K562 (cell line): ENCODE data around the gene KPNA1. TPM values are rescaled to one million over a fixed set of nuclear protein-coding genes. Genes with fewer than 3 reads are reported as not detected.

Source experiments
- CCAR2 ChIP-seq: fragments of 200-400 bp; formaldehyde crosslinking; IDR thresholded peaks from 2 replicates; pipeline ENCODE4 v1.6.1; 2017; ENCODE audit warnings: mild to moderate bottlenecking, low read depth, low read length
- CSDE1 ChIP-seq, 2 experiments: fragments of 450-650 bp; IDR thresholded peaks; 2 replicates each; pipeline ENCODE4 v1.6.1; 2016; ENCODE audit warnings: mild to moderate bottlenecking in 1 of 2
- EHMT2 ChIP-seq: fragments of 450-650 bp; IDR thresholded peaks from 2 replicates; pipeline ENCODE4 v1.6.1; 2018; ENCODE audit warnings: antibody characterized with exemption
- ELF1 ChIP-seq: fragments of 200-800 bp; sonication (Bioruptor generic); IDR thresholded peaks from 2 replicates; pipeline ENCODE4 v1.6.1; 2016; ENCODE audit warnings: missing genetic modification characterization, missing compliant biosample characterization
- FOXA3 ChIP-seq, 2 experiments: fragments of 450-650 bp in 1 of 2; sonication (generic) in 1 of 2; formaldehyde crosslinking; IDR thresholded peaks in 1 of 2; conservative IDR thresholded peaks in 1 of 2; 2 replicates each; pipeline versions ENCODE4 v1.4.0 to v1.8.0; 2020 to 2022; ENCODE audit warnings: mild to moderate bottlenecking in 2 of 2, missing genetic modification reagents in 1 of 2
- GATA2 ChIP-seq: sonication (generic); formaldehyde crosslinking; IDR thresholded peaks from 2 replicates; pipeline ENCODE4 v1.4.0; 2020; ENCODE audit warnings: mild to moderate bottlenecking, missing genetic modification reagents
- JUN ChIP-seq, 2 experiments: sonication (generic) in 1 of 2; formaldehyde crosslinking in 1 of 2; IDR thresholded peaks; 2 replicates each; pipeline versions ENCODE4 v1.6.1 to v1.8.0; 2012 to 2022; ENCODE audit warnings: borderline replicate concordance in 2 of 2, mild to moderate bottlenecking in 2 of 2, improper control_type of control experiment in 1 of 2, low read depth in 1 of 2, low read length in 1 of 2, missing genetic modification reagents in 1 of 2
- ZNF609 ChIP-seq: sonication (generic); formaldehyde crosslinking; IDR thresholded peaks from 2 replicates; pipeline ENCODE4 v1.8.1; 2023; ENCODE audit warnings: missing genetic modification reagents, mild to moderate bottlenecking, borderline replicate concordance
- polyA plus RNA-seq, 8 experiments: library from polyadenylated mRNA; depleted of rRNA in 4 of 8; stranded (reverse) in 5 of 8; unstranded in 3 of 8; fragments of >200 nt; fragmentation: Nextera tagmentation in 2 of 8; fragmentation: Illumina TruSeq in 1 of 8; extraction: Ambion mirVana in 2 of 8; extraction: Trizol in 1 of 8; gene quantifications; 2 replicates each; pipeline versions ENCODE4 v1.2.1 to v1.2.3, GENCODE V29; 2011 to 2014; ENCODE audit warnings: inconsistent platforms in 1 of 8, missing spikeins in 1 of 8
- total RNA-seq, 7 experiments: library from RNA; depleted of rRNA in 6 of 7; stranded (reverse); fragments of >200 nt in 6 of 7; fragmentation: Illumina TruSeq in 2 of 7; extraction: Trizol in 2 of 7; gene quantifications; 2 replicates each; pipeline versions ENCODE4 v1.2.1 to v1.2.3, GENCODE V29; 2011 to 2021; ENCODE audit warnings: low replicate concordance in 1 of 7
- TF ChIP-seq, protein P1 (sequence below): IDR thresholded peaks from 2 replicates; pipeline ENCODE4 v1.6.1; 2014; ENCODE audit warnings: antibody characterized with exemption
- TF ChIP-seq, protein P2 (sequence below): fragments of 450-650 bp; formaldehyde crosslinking; IDR thresholded peaks from 2 replicates; pipeline ENCODE4 v1.4.0; 2020; ENCODE audit warnings: mild to moderate bottlenecking, moderate library complexity
- TF ChIP-seq, protein P3 (sequence below): fragments of 250-450 bp; sonication (Bioruptor Pico); IDR thresholded peaks from 2 replicates; pipeline ENCODE4 v1.4.0; 2020
- TF ChIP-seq, protein P4 (sequence below): fragments of 450-650 bp; IDR thresholded peaks from 2 replicates; pipeline ENCODE4 v1.6.1; 2016; ENCODE audit warnings: missing biosample characterization, missing genetic modification characterization

KPNA1 gene
- total and polyA plus RNA-seq, 9 of the 15 experiments (the other 6 are each of a cell fraction or from before 2014, with no cell fraction given): 9.3 to 53.8 (median 33.5) TPM

- TF ChIP-seq ZNF609 (CRISPR knock-in tag): no peak
- TF ChIP-seq, protein P1, sequence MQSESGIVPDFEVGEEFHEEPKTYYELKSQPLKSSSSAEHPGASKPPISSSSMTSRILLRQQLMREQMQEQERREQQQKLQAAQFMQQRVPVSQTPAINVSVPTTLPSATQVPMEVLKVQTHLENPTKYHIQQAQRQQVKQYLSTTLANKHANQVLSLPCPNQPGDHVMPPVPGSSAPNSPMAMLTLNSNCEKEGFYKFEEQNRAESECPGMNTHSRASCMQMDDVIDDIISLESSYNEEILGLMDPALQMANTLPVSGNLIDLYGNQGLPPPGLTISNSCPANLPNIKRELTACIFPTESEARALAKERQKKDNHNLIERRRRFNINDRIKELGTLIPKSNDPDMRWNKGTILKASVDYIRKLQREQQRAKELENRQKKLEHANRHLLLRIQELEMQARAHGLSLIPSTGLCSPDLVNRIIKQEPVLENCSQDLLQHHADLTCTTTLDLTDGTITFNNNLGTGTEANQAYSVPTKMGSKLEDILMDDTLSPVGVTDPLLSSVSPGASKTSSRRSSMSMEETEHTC: no peak
- TF ChIP-seq, protein P2, sequence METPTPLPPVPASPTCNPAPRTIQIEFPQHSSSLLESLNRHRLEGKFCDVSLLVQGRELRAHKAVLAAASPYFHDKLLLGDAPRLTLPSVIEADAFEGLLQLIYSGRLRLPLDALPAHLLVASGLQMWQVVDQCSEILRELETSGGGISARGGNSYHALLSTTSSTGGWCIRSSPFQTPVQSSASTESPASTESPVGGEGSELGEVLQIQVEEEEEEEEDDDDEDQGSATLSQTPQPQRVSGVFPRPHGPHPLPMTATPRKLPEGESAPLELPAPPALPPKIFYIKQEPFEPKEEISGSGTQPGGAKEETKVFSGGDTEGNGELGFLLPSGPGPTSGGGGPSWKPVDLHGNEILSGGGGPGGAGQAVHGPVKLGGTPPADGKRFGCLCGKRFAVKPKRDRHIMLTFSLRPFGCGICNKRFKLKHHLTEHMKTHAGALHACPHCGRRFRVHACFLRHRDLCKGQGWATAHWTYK (CRISPR knock-in tag): no peak
- TF ChIP-seq JUN (IDR thresholded peaks at IDR 0.05; ENCODE audit: borderline replicate concordance, low read depth, low read length): no peak
- TF ChIP-seq JUN (CRISPR knock-in tag; IDR thresholded peaks at IDR 0.05; ENCODE audit: borderline replicate concordance): no peak
- peak; percentile 48; the same call in 1 of the 2 replicates for TF ChIP-seq ELF1 (tag)
- TF ChIP-seq, protein P3, sequence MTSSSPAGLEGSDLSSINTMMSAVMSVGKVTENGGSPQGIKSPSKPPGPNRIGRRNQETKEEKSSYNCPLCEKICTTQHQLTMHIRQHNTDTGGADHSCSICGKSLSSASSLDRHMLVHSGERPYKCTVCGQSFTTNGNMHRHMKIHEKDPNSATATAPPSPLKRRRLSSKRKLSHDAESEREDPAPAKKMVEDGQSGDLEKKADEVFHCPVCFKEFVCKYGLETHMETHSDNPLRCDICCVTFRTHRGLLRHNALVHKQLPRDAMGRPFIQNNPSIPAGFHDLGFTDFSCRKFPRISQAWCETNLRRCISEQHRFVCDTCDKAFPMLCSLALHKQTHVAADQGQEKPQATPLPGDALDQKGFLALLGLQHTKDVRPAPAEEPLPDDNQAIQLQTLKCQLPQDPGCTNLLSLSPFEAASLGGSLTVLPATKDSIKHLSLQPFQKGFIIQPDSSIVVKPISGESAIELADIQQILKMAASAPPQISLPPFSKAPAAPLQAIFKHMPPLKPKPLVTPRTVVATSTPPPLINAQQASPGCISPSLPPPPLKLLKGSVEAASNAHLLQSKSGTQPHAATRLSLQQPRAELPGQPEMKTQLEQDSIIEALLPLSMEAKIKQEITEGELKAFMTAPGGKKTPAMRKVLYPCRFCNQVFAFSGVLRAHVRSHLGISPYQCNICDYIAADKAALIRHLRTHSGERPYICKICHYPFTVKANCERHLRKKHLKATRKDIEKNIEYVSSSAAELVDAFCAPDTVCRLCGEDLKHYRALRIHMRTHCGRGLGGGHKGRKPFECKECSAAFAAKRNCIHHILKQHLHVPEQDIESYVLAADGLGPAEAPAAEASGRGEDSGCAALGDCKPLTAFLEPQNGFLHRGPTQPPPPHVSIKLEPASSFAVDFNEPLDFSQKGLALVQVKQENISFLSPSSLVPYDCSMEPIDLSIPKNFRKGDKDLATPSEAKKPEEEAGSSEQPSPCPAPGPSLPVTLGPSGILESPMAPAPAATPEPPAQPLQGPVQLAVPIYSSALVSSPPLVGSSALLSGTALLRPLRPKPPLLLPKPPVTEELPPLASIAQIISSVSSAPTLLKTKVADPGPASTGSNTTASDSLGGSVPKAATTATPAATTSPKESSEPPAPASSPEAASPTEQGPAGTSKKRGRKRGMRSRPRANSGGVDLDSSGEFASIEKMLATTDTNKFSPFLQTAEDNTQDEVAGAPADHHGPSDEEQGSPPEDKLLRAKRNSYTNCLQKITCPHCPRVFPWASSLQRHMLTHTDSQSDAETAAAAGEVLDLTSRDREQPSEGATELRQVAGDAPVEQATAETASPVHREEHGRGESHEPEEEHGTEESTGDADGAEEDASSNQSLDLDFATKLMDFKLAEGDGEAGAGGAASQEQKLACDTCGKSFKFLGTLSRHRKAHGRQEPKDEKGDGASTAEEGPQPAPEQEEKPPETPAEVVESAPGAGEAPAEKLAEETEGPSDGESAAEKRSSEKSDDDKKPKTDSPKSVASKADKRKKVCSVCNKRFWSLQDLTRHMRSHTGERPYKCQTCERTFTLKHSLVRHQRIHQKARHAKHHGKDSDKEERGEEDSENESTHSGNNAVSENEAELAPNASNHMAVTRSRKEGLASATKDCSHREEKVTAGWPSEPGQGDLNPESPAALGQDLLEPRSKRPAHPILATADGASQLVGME: no peak
- no peak for TF ChIP-seq GATA2 (CRISPR knock-in tag)
- TF ChIP-seq FOXA3 (CRISPR knock-in tag; conservative IDR thresholded peaks at IDR 0.05 in 1 of 2, IDR thresholded peaks at IDR 0.05 in 1 of 2): 0 out of 4 replicates have a peak, but pooled peaks of 1 of the 2 experiments have one; percentile 31
- TF ChIP-seq EHMT2: no peak
- TF ChIP-seq, protein P4, sequence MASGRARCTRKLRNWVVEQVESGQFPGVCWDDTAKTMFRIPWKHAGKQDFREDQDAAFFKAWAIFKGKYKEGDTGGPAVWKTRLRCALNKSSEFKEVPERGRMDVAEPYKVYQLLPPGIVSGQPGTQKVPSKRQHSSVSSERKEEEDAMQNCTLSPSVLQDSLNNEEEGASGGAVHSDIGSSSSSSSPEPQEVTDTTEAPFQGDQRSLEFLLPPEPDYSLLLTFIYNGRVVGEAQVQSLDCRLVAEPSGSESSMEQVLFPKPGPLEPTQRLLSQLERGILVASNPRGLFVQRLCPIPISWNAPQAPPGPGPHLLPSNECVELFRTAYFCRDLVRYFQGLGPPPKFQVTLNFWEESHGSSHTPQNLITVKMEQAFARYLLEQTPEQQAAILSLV (tag): no peak
- no peak for TF ChIP-seq CCAR2
- no peak for TF ChIP-seq CSDE1 (IDR thresholded peaks at IDR 0.05)
Measured at GRCh38 chr3:122498152-122498551, 16.6 kb downstream of the KPNA1 start (continued).
